Smooth muscle cell of the brain vasculature (primary cell): ENCODE results near the gene ZFR.
"Not testable (repeated sequence)": the region's sequence is repeated elsewhere in the genome, so short reads cannot be mapped to it uniquely, and the experiment has no call there.

Experiments
- DNase-seq: peaks from one replicate; pipeline ENCODE4 v3.0.0-alpha.2; 2012; ENCODE audit warnings: low read depth, low spot score

ZFR gene

GRCh38 chr5:32413466-32414263 lies 30.9 kb downstream of the ZFR start:
- no peak for DNase-seq

GRCh38 chr5:32410630-32411029 lies 33.9 kb downstream of the ZFR start:
- DNase-seq = no peak

GRCh38 chr5:32406650-32407049 lies 37.9 kb downstream of the ZFR start:
- DNase-seq = no peak

- DNase-seq = no peak
These were observed 39.0 kb downstream of the ZFR start for GRCh38 chr5:32405507-32405906.

GRCh38 chr5:32403760-32404159 lies 40.8 kb downstream of the ZFR start:
- DNase-seq = no peak

- DNase-seq = no peak
These were observed 44.1 kb downstream of the ZFR start for GRCh38 chr5:32400401-32400800.

- DNase-seq = not testable (repeated sequence)
These were observed 45.8 kb downstream of the ZFR start for GRCh38 chr5:32398754-32399153.

GRCh38 chr5:32394981-32395380 lies 49.6 kb downstream of the ZFR start:
- DNase-seq = no peak

GRCh38 chr5:32392039-32392438 lies 52.5 kb downstream of the ZFR start:
- no peak for DNase-seq

GRCh38 chr5:32390819-32391591 lies 53.5 kb downstream of the ZFR start:
- no peak for DNase-seq

- no peak for DNase-seq
These were observed 56.0 kb downstream of the ZFR start for GRCh38 chr5:32388432-32389129.

GRCh38 chr5:32387841-32388240 lies 56.7 kb downstream of the ZFR start:
- DNase-seq = no peak

GRCh38 chr5:32387211-32387610 lies 57.3 kb downstream of the ZFR start:
- DNase-seq = no peak

- DNase-seq = no peak
These were observed 59.9 kb downstream of the ZFR start for GRCh38 chr5:32384621-32385020.

GRCh38 chr5:32383586-32383985 lies 61.0 kb downstream of the ZFR start:
- DNase-seq = no peak

- no peak for DNase-seq
These were observed 61.5 kb downstream of the ZFR start for GRCh38 chr5:32383065-32383464.

- DNase-seq = no peak
These were observed 65.1 kb downstream of the ZFR start for GRCh38 chr5:32379421-32379820.

- no peak for DNase-seq
These were observed 65.6 kb downstream of the ZFR start for GRCh38 chr5:32378966-32379365.

GRCh38 chr5:32369542-32370155 lies 74.9 kb downstream of the ZFR start:
- DNase-seq = no peak

GRCh38 chr5:32369032-32369431 lies 75.5 kb downstream of the ZFR start:
- DNase-seq = no peak

- DNase-seq = not testable (repeated sequence)
These were observed 77.3 kb downstream of the ZFR start for GRCh38 chr5:32367271-32367670.

- no peak for DNase-seq
These were observed 78.9 kb downstream of the ZFR start for GRCh38 chr5:32365623-32366022.
